ENCODE data around the gene KCNQ1. TPM values are rescaled to one million over a fixed set of nuclear protein-coding genes. Genes with fewer than 3 reads are reported as not detected.

KCNQ1 gene
- total RNA-seq, 1 experiment from 2014 or later = 2.5 TPM

- H3K27ac Mint-ChIP-seq = no peak overlapping the region
- peaks cover 15% of the 10 kb centered on the region for H3K4me1 Mint-ChIP-seq
- peaks cover 8% of the 10 kb centered on the region for H3K9me3 Mint-ChIP-seq
- TF ChIP-seq TEAD4 (CRISPR knock-in tag; IDR thresholded peaks at IDR 0.05) (no peak), CBFB (CRISPR knock-in tag; IDR thresholded peaks at IDR 0.05; ENCODE audit: low read depth) (no peak), E2F5 (CRISPR knock-in tag; IDR thresholded peaks at IDR 0.05) (no peak), NFATC4 (CRISPR knock-in tag; IDR thresholded peaks at IDR 0.05) (no peak), RELA (CRISPR knock-in tag; IDR thresholded peaks at IDR 0.05; ENCODE audit: borderline replicate concordance) (no peak), CREB1 (CRISPR knock-in tag; IDR thresholded peaks at IDR 0.05) (no peak)
- ATAC-seq (no peak), DNase-seq (ENCODE audit: low spot score) (no peak)
- no peak overlapping the region for H3K4me3 Mint-ChIP-seq
- CTCF ChIA-PET = interaction anchor here (1.3 to 2.6 kb wide), 4 partner anchors 10 to 350 kb away, joined by 3 to 10 read pairs (median 4); no protein-coding TSS in a partner anchor
- POLR2A ChIA-PET = interaction anchor here (0.9 kb wide), 1 partner anchor 347 kb away, joined by 3 read pairs; no protein-coding TSS in a partner anchor
- H3K36me3 Mint-ChIP-seq = 0 out of 2 replicates have a peak, but pooled peaks cover 7% of the 10 kb centered on the region
- H3K27me3 Mint-ChIP-seq (ENCODE audit: low read depth) = peaks cover 82% of the 10 kb centered on the region
Measured at GRCh38 chr11:2881076-2881980, 436.5 kb downstream of the KCNQ1 start.

GRCh38 chr11:2881981-2882375, 437.2 kb downstream of the KCNQ1 start:
- Mint-ChIP-seq H3K27me3 (ENCODE audit: low read depth) (peaks cover 83% of the 10 kb centered on the region), H3K36me3 (0 out of 2 replicates have a peak, but pooled peaks cover 7% of the 10 kb centered on the region), H3K9me3 (peaks cover 8% of the 10 kb centered on the region), H3K4me1 (peaks cover 22% of the 10 kb centered on the region), H3K4me3 (no peak overlapping the region), H3K27ac (no peak overlapping the region)
- ATAC-seq = no peak
- CTCF ChIA-PET = interaction anchor here (1.3 to 2.6 kb wide), 4 partner anchors 9 to 351 kb away, joined by 3 to 10 read pairs (median 4); no protein-coding TSS in a partner anchor
- POLR2A ChIA-PET = interaction anchor here (0.9 kb wide), 1 partner anchor 348 kb away, joined by 3 read pairs; no protein-coding TSS in a partner anchor
- DNase-seq (ENCODE audit: low spot score) = no peak
- TF ChIP-seq TEAD4 (CRISPR knock-in tag; IDR thresholded peaks at IDR 0.05) = no peak
- no peak for TF ChIP-seq SMAD3 (CRISPR knock-in tag; IDR thresholded peaks at IDR 0.05; ENCODE audit: borderline replicate concordance)
- TF ChIP-seq ERG (CRISPR knock-in tag; IDR thresholded peaks at IDR 0.05) = no peak
- no peak for TF ChIP-seq ELF4 (CRISPR knock-in tag; IDR thresholded peaks at IDR 0.05; ENCODE audit: low read depth)
- TF ChIP-seq ZNF317 (CRISPR knock-in tag; IDR thresholded peaks at IDR 0.05; ENCODE audit: borderline replicate concordance, low read depth) = no peak
- TF ChIP-seq ZNF263 (CRISPR knock-in tag; IDR thresholded peaks at IDR 0.05; ENCODE audit: low read depth) = no peak
- no peak for TF ChIP-seq CTCF (IDR thresholded peaks at IDR 0.05)
- TF ChIP-seq ZNF532 (CRISPR knock-in tag; IDR thresholded peaks at IDR 0.05; ENCODE audit: borderline replicate concordance) = no peak
- no peak for TF ChIP-seq ARID4B (CRISPR knock-in tag; IDR thresholded peaks at IDR 0.05; ENCODE audit: borderline replicate concordance)
- TF ChIP-seq KAT7 (CRISPR knock-in tag; IDR thresholded peaks at IDR 0.05; ENCODE audit: borderline replicate concordance) = no peak
- TF ChIP-seq ZNF121 (CRISPR knock-in tag; IDR thresholded peaks at IDR 0.05) = no peak
- no peak for TF ChIP-seq ATF3 (CRISPR knock-in tag; conservative IDR thresholded peaks at IDR 0.05)
- no peak for TF ChIP-seq NR3C1 (CRISPR knock-in tag; conservative IDR thresholded peaks at IDR 0.05; ENCODE audit: low read depth)

All from WTC11 (cell line).